Lower leg skin (tissue), 4 donors: ENCODE data around the gene RASEF. TPM values are rescaled to one million over a fixed set of nuclear protein-coding genes. Genes with fewer than 3 reads are reported as not detected.

ENCODE experiments used
- DNase-seq, 2 donors: peaks; one replicate each; pipeline ENCODE4 v3.0.0-alpha.2; 2019; ENCODE audit warnings: low spot score in 2 of 2
- H3K4me3 ChIP-seq: fragments of 200-600 bp; sonication (generic); 2 replicates; pipeline ENCODE4 v1.5.1; 2017; ENCODE audit warnings: mild to moderate bottlenecking, low read depth; ENCODE audit not compliant: poor library complexity, severe bottlenecking
- CTCF ChIP-seq, 3 donors: fragments of 450-650 bp; IDR thresholded peaks; one replicate each; pipeline ENCODE4 v1.5.1; 2016; ENCODE audit warnings: antibody characterized with exemption in 3 of 3, mild to moderate bottlenecking in 3 of 3, moderate library complexity in 2 of 3
- POLR2A ChIP-seq, 2 donors: fragments of 450-650 bp; IDR thresholded peaks; one replicate each; pipeline ENCODE4 v1.6.1; 2016 to 2017; ENCODE audit warnings: antibody characterized with exemption in 2 of 2, mild to moderate bottlenecking in 1 of 2, moderate library complexity in 1 of 2
- WGBS, 2 donors: methylation state at CpG; one replicate each; pipeline ENCODE4 v1.1.5; 2018; 5-methylcytosine and 5-hydroxymethylcytosine counted together
- intact Hi-C: fragments of 100-400 bp; cut with DNase I; formaldehyde crosslinking; loops from one replicate; pipeline ENCODE4 v1.15.0; 2023; ENCODE audit warnings: low total_unique reads
- total RNA-seq, 4 donors: library from RNA; depleted of rRNA; stranded (reverse); fragments of >200 nt; gene quantifications; one replicate each; pipeline ENCODE4 v1.1.0, GENCODE V29; 2016

Gene RASEF
- total RNA-seq, 4 donors from 2014 or later: 2.7 to 4.8 (median 3.3) TPM

GRCh38 chr9:82993856-82994605 lies 68.9 kb downstream of the RASEF start:
- TF ChIP-seq CTCF (IDR thresholded peaks at IDR 0.05): no peak
- TF ChIP-seq POLR2A (IDR thresholded peaks at IDR 0.05): no peak
- 73 to 80% methylated on average over 8 of the region's 8 CpGs for WGBS, 2 donors
- no peak overlapping the region for H3K4me3 ChIP-seq
- intact Hi-C loops: no loop called here
- no peak for DNase-seq

GRCh38 chr9:82991671-82992070 lies 71.3 kb downstream of the RASEF start:
- DNase-seq: no peak
- intact Hi-C loops: no loop called here
- no peak for TF ChIP-seq CTCF (IDR thresholded peaks at IDR 0.05)
- no peak for TF ChIP-seq POLR2A (IDR thresholded peaks at IDR 0.05)
- no peak overlapping the region for H3K4me3 ChIP-seq
- 34 to 43% methylated on average over 2 of the region's 2 CpGs for WGBS, 2 donors

GRCh38 chr9:82989929-82990328 lies 73.0 kb downstream of the RASEF start:
- H3K4me3 ChIP-seq: no peak overlapping the region
- intact Hi-C loops: no loop called here
- TF ChIP-seq CTCF (IDR thresholded peaks at IDR 0.05): no peak
- TF ChIP-seq POLR2A (IDR thresholded peaks at IDR 0.05): no peak
- DNase-seq: no peak
- WGBS, 2 donors: 57 to 65% methylated on average over 4 of the region's 4 CpGs

GRCh38 chr9:82988488-82988887 lies 74.5 kb downstream of the RASEF start:
- DNase-seq: no peak
- WGBS, 2 donors: 86 to 87% methylated on average over 9 of the region's 9 CpGs
- TF ChIP-seq CTCF (IDR thresholded peaks at IDR 0.05): no peak
- TF ChIP-seq POLR2A (IDR thresholded peaks at IDR 0.05): no peak
- H3K4me3 ChIP-seq: no peak overlapping the region
- intact Hi-C loops: no loop called here

- DNase-seq: no peak
- H3K4me3 ChIP-seq: no peak overlapping the region
- intact Hi-C loops: no loop called here
- 71 to 78% methylated on average over 5 of the region's 5 CpGs for WGBS, 2 donors
- TF ChIP-seq CTCF (IDR thresholded peaks at IDR 0.05) (no peak), POLR2A (IDR thresholded peaks at IDR 0.05) (no peak)
These were observed 75.4 kb downstream of the RASEF start for GRCh38 chr9:82987370-82988189.
